Endodermal cell (in vitro differentiated cells): ENCODE data around the gene ZFY. TPM values are rescaled to one million over a fixed set of nuclear protein-coding genes. Genes with fewer than 3 reads are reported as not detected.

Experiments
- DNase-seq: peaks from one replicate; pipeline ENCODE4 v3.0.0-alpha.2; 2017
- H3K27ac ChIP-seq: 2 replicates; pipeline ENCODE4 v1.5.1; 2013; ENCODE audit warnings: mild to moderate bottlenecking, low read depth, low read length, moderate library complexity
- H3K27me3 ChIP-seq: 2 replicates; pipeline ENCODE4 v1.6.1; 2013; ENCODE audit warnings: mild to moderate bottlenecking, low read length, moderate library complexity; ENCODE audit not compliant: insufficient read depth, control insufficient read depth, poor library complexity, severe bottlenecking
- H3K36me3 ChIP-seq: 2 replicates; pipeline ENCODE4 v1.7.0; 2013; ENCODE audit warnings: mild to moderate bottlenecking, low read length, moderate library complexity; ENCODE audit not compliant: control insufficient read depth, insufficient read depth
- H3K4me1 ChIP-seq: one replicate; pipeline ENCODE4 v1.7.0; 2013; ENCODE audit warnings: low read length; ENCODE audit not compliant: control insufficient read depth, insufficient read depth
- H3K4me3 ChIP-seq: 2 replicates; pipeline ENCODE4 v1.5.1; 2013; ENCODE audit warnings: mild to moderate bottlenecking, low read length, moderate library complexity
- H3K9ac ChIP-seq: 2 replicates; pipeline ENCODE4 v1.6.1; 2013; ENCODE audit warnings: mild to moderate bottlenecking, low read length, moderate library complexity; ENCODE audit not compliant: poor library complexity, severe bottlenecking; ENCODE audit errors: extremely low read depth
- H3K9me3 ChIP-seq: 2 replicates; pipeline ENCODE4 v1.6.1; 2013; ENCODE audit warnings: mild to moderate bottlenecking, low read length, moderate library complexity; ENCODE audit not compliant: control insufficient read depth
- H3K27ac Mint-ChIP-seq: 2 replicates; pipeline ENCODE4 v1.8.0; 2020; ENCODE audit warnings: mixed read lengths
- H3K27me3 Mint-ChIP-seq: 2 replicates; pipeline ENCODE4 v1.8.0; 2021; ENCODE audit warnings: mild to moderate bottlenecking, mixed read lengths; ENCODE audit not compliant: insufficient read depth
- H3K36me3 Mint-ChIP-seq: 2 replicates; pipeline ENCODE4 v1.8.0; 2020; ENCODE audit warnings: low read depth, mixed read lengths
- H3K4me1 Mint-ChIP-seq: 2 replicates; pipeline ENCODE4 v1.8.0; 2020; ENCODE audit warnings: mixed read lengths
- H3K4me3 Mint-ChIP-seq: 2 replicates; pipeline ENCODE4 v1.8.0; 2020; ENCODE audit warnings: mild to moderate bottlenecking, moderate library complexity, mixed read lengths
- H3K9me3 Mint-ChIP-seq: 2 replicates; pipeline ENCODE4 v1.8.0; 2020; ENCODE audit warnings: mild to moderate bottlenecking, mixed read lengths
- WGBS, 2 experiments: methylation state at CpG; one replicate each; pipeline versions ENCODE4 v1.1.5 to v1.1.7; 2013; ENCODE audit warnings: missing lambda C conversion rate in 2 of 2, mixed read lengths in 1 of 2; ENCODE audit not compliant: insufficient coverage in 1 of 2, insufficient read length in 1 of 2; 5-methylcytosine and 5-hydroxymethylcytosine counted together
- total RNA-seq, 2 donors: library from RNA; stranded (reverse); fragmentation: NEBNext Ultra II Directional in 1 of 2; extraction: Animal tissue kit (Norgen Biotek cat#: 25700) in 1 of 2; gene quantifications; 2 replicates in 1 of 2; 3 replicates in 1 of 2; pipeline ENCODE4 v1.2.1, GENCODE V29; 2021
- TF ChIP-seq, protein P1 (sequence below): fragments of 200-600 bp; sonication (generic); conservative IDR thresholded peaks from 2 replicates; pipeline ENCODE4 v1.5.0; 2021; ENCODE audit warnings: antibody characterized with exemption, mild to moderate bottlenecking

Gene ZFY
- total RNA-seq, 2 donors from 2014 or later: 36.7 TPM; not detected in 1

DNA sequence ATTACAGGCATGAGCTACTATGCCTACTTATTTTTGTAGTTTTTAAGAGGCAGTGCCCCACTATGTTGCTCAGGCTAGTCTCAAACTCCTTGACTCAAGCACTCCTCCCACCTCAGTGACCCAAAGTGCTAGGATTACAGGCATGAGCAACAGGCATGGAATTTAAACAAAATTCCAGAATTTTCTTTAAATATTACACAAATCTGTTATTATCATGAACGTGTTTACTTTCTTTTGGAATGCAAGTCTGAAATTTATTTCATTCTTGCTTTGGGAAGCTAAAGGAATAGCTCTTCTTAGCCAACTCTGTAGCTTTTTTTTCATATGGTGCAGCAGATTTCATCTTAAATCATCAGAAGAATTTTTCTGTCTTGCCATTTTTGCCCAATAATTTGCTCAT is 27.8 kb upstream of the ZFY start:
- Histone ChIP-seq H3K4me1 (no peaks in the 10 kb centered on the region), H3K9me3 (peaks cover under 1% of the 10 kb centered on the region), H3K9ac (no peak overlapping the region), H3K36me3 (no peaks in the 10 kb centered on the region), H3K27me3 (no peaks in the 10 kb centered on the region), H3K27ac (no peak overlapping the region), H3K4me3 (no peak overlapping the region)
- Mint-ChIP-seq H3K36me3 (no peaks in the 10 kb centered on the region), H3K4me1 (no peaks in the 10 kb centered on the region), H3K4me3 (no peak overlapping the region), H3K27me3 (no peaks in the 10 kb centered on the region), H3K27ac (no peak overlapping the region), H3K9me3 (no peaks in the 10 kb centered on the region)
- WGBS, 2 experiments: 100% methylated on average over 1 of the region's 1 CpG; no CpG with 5 or more reads in 1 of the 2 experiments
- TF ChIP-seq, protein P1, sequence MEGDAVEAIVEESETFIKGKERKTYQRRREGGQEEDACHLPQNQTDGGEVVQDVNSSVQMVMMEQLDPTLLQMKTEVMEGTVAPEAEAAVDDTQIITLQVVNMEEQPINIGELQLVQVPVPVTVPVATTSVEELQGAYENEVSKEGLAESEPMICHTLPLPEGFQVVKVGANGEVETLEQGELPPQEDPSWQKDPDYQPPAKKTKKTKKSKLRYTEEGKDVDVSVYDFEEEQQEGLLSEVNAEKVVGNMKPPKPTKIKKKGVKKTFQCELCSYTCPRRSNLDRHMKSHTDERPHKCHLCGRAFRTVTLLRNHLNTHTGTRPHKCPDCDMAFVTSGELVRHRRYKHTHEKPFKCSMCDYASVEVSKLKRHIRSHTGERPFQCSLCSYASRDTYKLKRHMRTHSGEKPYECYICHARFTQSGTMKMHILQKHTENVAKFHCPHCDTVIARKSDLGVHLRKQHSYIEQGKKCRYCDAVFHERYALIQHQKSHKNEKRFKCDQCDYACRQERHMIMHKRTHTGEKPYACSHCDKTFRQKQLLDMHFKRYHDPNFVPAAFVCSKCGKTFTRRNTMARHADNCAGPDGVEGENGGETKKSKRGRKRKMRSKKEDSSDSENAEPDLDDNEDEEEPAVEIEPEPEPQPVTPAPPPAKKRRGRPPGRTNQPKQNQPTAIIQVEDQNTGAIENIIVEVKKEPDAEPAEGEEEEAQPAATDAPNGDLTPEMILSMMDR: no peak
- DNase-seq: no peak

- TF ChIP-seq, protein P1: no peak
- no peak overlapping the region for H3K4me3 Mint-ChIP-seq
- no peak overlapping the region for H3K27ac Mint-ChIP-seq
These were observed 21.9 kb upstream of the ZFY start for GRCh38 chrY:2913066-2913815.

GRCh38 chrY:2934078-2934477 is 1.1 kb upstream of the ZFY start:
- H3K4me3 ChIP-seq: peak overlapping the region; percentile 90
- H3K27ac Mint-ChIP-seq: no peak overlapping the region
- H3K4me3 Mint-ChIP-seq: no peak overlapping the region
- H3K9me3 ChIP-seq: no peaks in the 10 kb centered on the region
- 31% methylated on average over 7 of the region's 10 CpGs; no CpG with 5 or more reads in 1 of the 2 experiments for WGBS, 2 experiments
- H3K9ac ChIP-seq: peak overlapping the region; percentile 99
- no peaks in the 10 kb centered on the region for H3K27me3 Mint-ChIP-seq
- TF ChIP-seq, protein P1: no peak
- H3K36me3 Mint-ChIP-seq: no peaks in the 10 kb centered on the region
- H3K36me3 ChIP-seq: no peaks in the 10 kb centered on the region
- no peaks in the 10 kb centered on the region for H3K4me1 ChIP-seq
- no peak for DNase-seq
- no peaks in the 10 kb centered on the region for H3K4me1 Mint-ChIP-seq
- H3K9me3 Mint-ChIP-seq: no peaks in the 10 kb centered on the region
- no peaks in the 10 kb centered on the region for H3K27me3 ChIP-seq
- H3K27ac ChIP-seq: peak overlapping the region; percentile 100

More at GRCh38 chrY:2913066-2913815, 21.9 kb upstream of the ZFY start:
- H3K9me3 Mint-ChIP-seq: no peaks in the 10 kb centered on the region
- no peaks in the 10 kb centered on the region for H3K36me3 Mint-ChIP-seq
- Histone ChIP-seq H3K9ac (no peak overlapping the region), H3K36me3 (no peaks in the 10 kb centered on the region), H3K4me1 (no peaks in the 10 kb centered on the region), H3K27ac (no peak overlapping the region), H3K27me3 (no peaks in the 10 kb centered on the region), H3K4me3 (no peak overlapping the region), H3K9me3 (no peaks in the 10 kb centered on the region)
- no peak for DNase-seq
- no peaks in the 10 kb centered on the region for H3K27me3 Mint-ChIP-seq
- H3K4me1 Mint-ChIP-seq: no peaks in the 10 kb centered on the region
